Natural killer cell (primary cell): Measurements from ENCODE around the gene ANO10. TPM values are rescaled to one million over a fixed set of nuclear protein-coding genes. Genes with fewer than 3 reads are reported as not detected.

Source experiments
- ATAC-seq, 3 donors: fragments of 150-1000 bp in 2 of 3; fragments of 200-7000 bp in 1 of 3; cut with Tn5 transposase; 1 replicate in 1 of 3; 2 replicates in 2 of 3; pipeline ENCODE4 v1.10.0; 2021; ENCODE audit warnings: mild to moderate bottlenecking in 2 of 3, moderate library complexity in 2 of 3
- DNase-seq, 2 donors: peaks; one replicate each; pipeline versions ENCODE4 v3.0.0 to v3.0.0-alpha.2; 2013 to 2021; ENCODE audit warnings: mixed read lengths in 1 of 2
- H3K27ac ChIP-seq: one replicate; pipeline ENCODE4 v1.5.1; 2013; ENCODE audit warnings: mild to moderate bottlenecking, low read length
- H3K27me3 ChIP-seq: one replicate; pipeline ENCODE4 v1.6.1; 2013; ENCODE audit warnings: low read length; ENCODE audit not compliant: control insufficient read depth, insufficient read depth
- H3K36me3 ChIP-seq: one replicate; pipeline ENCODE4 v1.6.1; 2013; ENCODE audit warnings: low read length; ENCODE audit not compliant: control insufficient read depth, insufficient read depth
- H3K4me1 ChIP-seq: one replicate; pipeline ENCODE4 v1.6.1; 2013; ENCODE audit warnings: low read length; ENCODE audit not compliant: control insufficient read depth, insufficient read depth
- H3K4me3 ChIP-seq: one replicate; pipeline ENCODE4 v1.5.1; 2013; ENCODE audit warnings: low read length
- H3K9me3 ChIP-seq: one replicate; pipeline ENCODE4 v1.6.1; 2013; ENCODE audit warnings: low read length; ENCODE audit not compliant: control insufficient read depth, insufficient read depth
- H3K27ac Mint-ChIP-seq, 2 donors: one replicate each; pipeline ENCODE4 v1.8.0; 2022; ENCODE audit warnings: mild to moderate bottlenecking in 2 of 2, mixed read lengths in 2 of 2, moderate library complexity in 1 of 2
- H3K27me3 Mint-ChIP-seq, 2 donors: one replicate each; pipeline ENCODE4 v1.8.0; 2022; ENCODE audit warnings: low read depth in 2 of 2, mixed read lengths in 2 of 2
- H3K36me3 Mint-ChIP-seq: one replicate; pipeline ENCODE4 v1.8.0; 2022; ENCODE audit warnings: mixed read lengths
- H3K4me1 Mint-ChIP-seq, 2 donors: one replicate each; pipeline ENCODE4 v1.8.0; 2022; ENCODE audit warnings: mixed read lengths in 2 of 2
- H3K4me3 Mint-ChIP-seq: one replicate; pipeline ENCODE4 v1.8.0; 2022; ENCODE audit warnings: mild to moderate bottlenecking, moderate library complexity, mixed read lengths
- H3K9me3 Mint-ChIP-seq, 2 donors: one replicate each; pipeline ENCODE4 v1.8.0; 2022; ENCODE audit warnings: mixed read lengths in 2 of 2
- CTCF ChIP-seq: fragments of 200-600 bp; IDR thresholded peaks from one replicate; pipeline ENCODE4 v1.8.0; 2022; ENCODE audit warnings: antibody characterized with exemption
- WGBS: methylation state at CpG from one replicate; pipeline ENCODE4 v1.1.7; 2013; ENCODE audit warnings: missing lambda C conversion rate; ENCODE audit not compliant: insufficient coverage; 5-methylcytosine and 5-hydroxymethylcytosine counted together
- intact Hi-C: fragments of 100-400 bp; cut with micrococcal nuclease; formaldehyde crosslinking; loops from one replicate; pipeline ENCODE4 v1.14.2; 2022
- total RNA-seq, 4 donors: library from RNA; stranded (reverse); fragments of 120-200 nt in 1 of 4; gene quantifications; one replicate each; pipeline versions ENCODE4 v1.2.3 to v1.2.4, GENCODE V29; 2013 to 2022

The ANO10 gene
- total RNA-seq, 3 donors from 2014 or later (not counting 1 experiment from before 2014, with no cell fraction given) = 8.9 to 11.2 (median 10.9) TPM

- 93% methylated on average over 2 of the region's 3 CpGs for WGBS
- no peak for TF ChIP-seq CTCF
- no peaks in the 10 kb centered on the region for H3K9me3 Mint-ChIP-seq
- Histone ChIP-seq H3K4me1 (no peaks in the 10 kb centered on the region), H3K9me3 (no peaks in the 10 kb centered on the region), H3K36me3 (no peaks in the 10 kb centered on the region), H3K27me3 (no peaks in the 10 kb centered on the region), H3K4me3 (no peak overlapping the region), H3K27ac (no peak overlapping the region)
- DNase-seq = no peak
- no peak overlapping the region for H3K4me3 Mint-ChIP-seq
- peaks cover 0 to 14% of the 10 kb centered on the region in 2 donors for H3K27me3 Mint-ChIP-seq
- H3K27ac Mint-ChIP-seq = no peak overlapping the region
- no peaks in the 10 kb centered on the region for H3K36me3 Mint-ChIP-seq
- H3K4me1 Mint-ChIP-seq = no peaks in the 10 kb centered on the region
- ATAC-seq = no peak
- intact Hi-C loops = loop anchor here (5.0 kb wide), 1 partner anchor 675 kb away; no protein-coding TSS in a partner anchor
Observed at GRCh38 chr3:43637702-43638101, 15.9 kb upstream of the ANO10 start.

- H3K9me3 Mint-ChIP-seq = no peaks in the 10 kb centered on the region
- no peaks in the 10 kb centered on the region for H3K4me1 Mint-ChIP-seq
Observed at GRCh38 chr3:43632986-43633385, 11.2 kb upstream of the ANO10 start.

GRCh38 chr3:43632269-43632733 lies 10.5 kb upstream of the ANO10 start:
- ATAC-seq (no peak), DNase-seq (no peak)
- Histone ChIP-seq H3K4me1 (peaks cover 6% of the 10 kb centered on the region), H3K9me3 (no peaks in the 10 kb centered on the region), H3K4me3 (no peak overlapping the region), H3K27me3 (no peaks in the 10 kb centered on the region), H3K36me3 (no peaks in the 10 kb centered on the region), H3K27ac (no peak overlapping the region)
- Mint-ChIP-seq H3K27me3 (peaks cover 21 to 23% of the 10 kb centered on the region in 2 donors), H3K9me3 (no peaks in the 10 kb centered on the region), H3K36me3 (no peaks in the 10 kb centered on the region), H3K27ac (no peak overlapping the region), H3K4me1 (no peaks in the 10 kb centered on the region), H3K4me3 (no peak overlapping the region)
- no peak for TF ChIP-seq CTCF
- intact Hi-C loops = no loop called here
- 96% methylated on average over 2 of the region's 2 CpGs for WGBS

More at GRCh38 chr3:43632986-43633385, 11.2 kb upstream of the ANO10 start:
- intact Hi-C loops = no loop called here
- peaks cover 21 to 23% of the 10 kb centered on the region in 2 donors for H3K27me3 Mint-ChIP-seq
- Histone ChIP-seq H3K27me3 (no peaks in the 10 kb centered on the region), H3K36me3 (no peaks in the 10 kb centered on the region), H3K9me3 (no peaks in the 10 kb centered on the region), H3K27ac (no peak overlapping the region), H3K4me3 (no peak overlapping the region), H3K4me1 (peaks cover under 1% of the 10 kb centered on the region)
- H3K4me3 Mint-ChIP-seq = no peak overlapping the region
- H3K27ac Mint-ChIP-seq = no peak overlapping the region
- no CpG with 5 or more reads among the region's 7 CpGs for WGBS
- ATAC-seq (no peak), DNase-seq (no peak)
- no peak for TF ChIP-seq CTCF
- no peaks in the 10 kb centered on the region for H3K36me3 Mint-ChIP-seq

- no peak for DNase-seq
- TF ChIP-seq CTCF = no peak
- Mint-ChIP-seq H3K9me3 (no peaks in the 10 kb centered on the region), H3K4me3 (no peak overlapping the region), H3K4me1 (no peaks in the 10 kb centered on the region), H3K27me3 (peaks cover 23 to 24% of the 10 kb centered on the region in 2 donors), H3K27ac (no peak overlapping the region), H3K36me3 (no peaks in the 10 kb centered on the region)
- no peak overlapping the region for H3K4me3 ChIP-seq
- H3K27me3 ChIP-seq = no peaks in the 10 kb centered on the region
- H3K27ac ChIP-seq = no peak overlapping the region
- intact Hi-C loops = no loop called here
- H3K4me1 ChIP-seq = peaks cover 10% of the 10 kb centered on the region
- H3K36me3 ChIP-seq = no peaks in the 10 kb centered on the region
- 100% methylated on average over 1 of the region's 1 CpG for WGBS
- H3K9me3 ChIP-seq = no peaks in the 10 kb centered on the region
- ATAC-seq = no peak
Observed at GRCh38 chr3:43629741-43630140, 7.9 kb upstream of the ANO10 start.
